Astrocyte (in vitro differentiated cells and primary cell): ENCODE measurements around the gene PRR23B.

ENCODE experiments used
- EZH2 ChIP-seq: IDR thresholded peaks from 2 replicates; pipeline ENCODE4 v1.6.1; 2012; ENCODE audit warnings: mild to moderate bottlenecking, low read length, inconsistent platforms; ENCODE audit not compliant: insufficient read depth
- TF ChIP-seq, protein P1 (sequence below): IDR thresholded peaks from 2 replicates; pipeline ENCODE4 v1.5.1; 2011; ENCODE audit warnings: low read depth, mild to moderate bottlenecking, inconsistent platforms, low read length, moderate library complexity; ENCODE audit not compliant: insufficient read depth

- TF ChIP-seq, protein P1, sequence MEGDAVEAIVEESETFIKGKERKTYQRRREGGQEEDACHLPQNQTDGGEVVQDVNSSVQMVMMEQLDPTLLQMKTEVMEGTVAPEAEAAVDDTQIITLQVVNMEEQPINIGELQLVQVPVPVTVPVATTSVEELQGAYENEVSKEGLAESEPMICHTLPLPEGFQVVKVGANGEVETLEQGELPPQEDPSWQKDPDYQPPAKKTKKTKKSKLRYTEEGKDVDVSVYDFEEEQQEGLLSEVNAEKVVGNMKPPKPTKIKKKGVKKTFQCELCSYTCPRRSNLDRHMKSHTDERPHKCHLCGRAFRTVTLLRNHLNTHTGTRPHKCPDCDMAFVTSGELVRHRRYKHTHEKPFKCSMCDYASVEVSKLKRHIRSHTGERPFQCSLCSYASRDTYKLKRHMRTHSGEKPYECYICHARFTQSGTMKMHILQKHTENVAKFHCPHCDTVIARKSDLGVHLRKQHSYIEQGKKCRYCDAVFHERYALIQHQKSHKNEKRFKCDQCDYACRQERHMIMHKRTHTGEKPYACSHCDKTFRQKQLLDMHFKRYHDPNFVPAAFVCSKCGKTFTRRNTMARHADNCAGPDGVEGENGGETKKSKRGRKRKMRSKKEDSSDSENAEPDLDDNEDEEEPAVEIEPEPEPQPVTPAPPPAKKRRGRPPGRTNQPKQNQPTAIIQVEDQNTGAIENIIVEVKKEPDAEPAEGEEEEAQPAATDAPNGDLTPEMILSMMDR: no peak
- TF ChIP-seq EZH2: no peak
Measured at GRCh38 chr3:139044366-139045210, 23.9 kb upstream of the PRR23B start, which contains the start of gene PRR23C.
